AG09309 (cell line): ENCODE results near the gene RAPGEF2.

ENCODE experiments used
- DNase-seq: peaks from one replicate; pipeline ENCODE4 v3.0.0-alpha.2; 2010; ENCODE audit warnings: low read depth
- H3K4me3 ChIP-seq: 2 replicates; pipeline ENCODE4 v1.5.1; 2011; ENCODE audit warnings: mild to moderate bottlenecking, low read depth, low read length, moderate library complexity; ENCODE audit not compliant: control insufficient read depth
- TF ChIP-seq, protein P1 (sequence below): IDR thresholded peaks from 2 replicates; pipeline ENCODE4 v1.5.1; 2011; ENCODE audit warnings: mild to moderate bottlenecking, low read depth, low read length, inconsistent platforms; ENCODE audit not compliant: insufficient read depth, control insufficient read depth; ENCODE audit errors: missing control alignments

Gene RAPGEF2

DNA sequence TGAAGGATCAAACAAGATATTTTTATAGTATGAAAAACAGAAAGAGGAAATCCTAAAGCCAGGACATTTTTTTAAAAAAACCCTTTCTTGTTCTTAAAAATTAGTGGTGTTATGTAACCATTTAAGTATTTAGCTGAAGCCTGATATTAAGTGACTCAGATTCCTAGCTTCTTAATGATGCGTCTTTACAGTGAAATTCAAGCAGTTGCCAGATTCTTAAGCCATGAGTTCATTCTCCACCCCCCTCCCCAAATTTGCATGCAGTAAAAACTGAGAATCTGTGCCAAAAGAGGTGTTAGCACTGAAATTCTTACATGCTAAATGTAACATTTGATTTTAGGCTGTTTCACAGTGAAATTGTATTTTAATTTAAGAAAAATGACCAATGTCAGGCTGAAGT is 180.8 kb downstream of the RAPGEF2 start:
- no peak for DNase-seq
- no peak overlapping the region for H3K4me3 ChIP-seq
- TF ChIP-seq, protein P1, sequence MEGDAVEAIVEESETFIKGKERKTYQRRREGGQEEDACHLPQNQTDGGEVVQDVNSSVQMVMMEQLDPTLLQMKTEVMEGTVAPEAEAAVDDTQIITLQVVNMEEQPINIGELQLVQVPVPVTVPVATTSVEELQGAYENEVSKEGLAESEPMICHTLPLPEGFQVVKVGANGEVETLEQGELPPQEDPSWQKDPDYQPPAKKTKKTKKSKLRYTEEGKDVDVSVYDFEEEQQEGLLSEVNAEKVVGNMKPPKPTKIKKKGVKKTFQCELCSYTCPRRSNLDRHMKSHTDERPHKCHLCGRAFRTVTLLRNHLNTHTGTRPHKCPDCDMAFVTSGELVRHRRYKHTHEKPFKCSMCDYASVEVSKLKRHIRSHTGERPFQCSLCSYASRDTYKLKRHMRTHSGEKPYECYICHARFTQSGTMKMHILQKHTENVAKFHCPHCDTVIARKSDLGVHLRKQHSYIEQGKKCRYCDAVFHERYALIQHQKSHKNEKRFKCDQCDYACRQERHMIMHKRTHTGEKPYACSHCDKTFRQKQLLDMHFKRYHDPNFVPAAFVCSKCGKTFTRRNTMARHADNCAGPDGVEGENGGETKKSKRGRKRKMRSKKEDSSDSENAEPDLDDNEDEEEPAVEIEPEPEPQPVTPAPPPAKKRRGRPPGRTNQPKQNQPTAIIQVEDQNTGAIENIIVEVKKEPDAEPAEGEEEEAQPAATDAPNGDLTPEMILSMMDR, result no peak

DNA sequence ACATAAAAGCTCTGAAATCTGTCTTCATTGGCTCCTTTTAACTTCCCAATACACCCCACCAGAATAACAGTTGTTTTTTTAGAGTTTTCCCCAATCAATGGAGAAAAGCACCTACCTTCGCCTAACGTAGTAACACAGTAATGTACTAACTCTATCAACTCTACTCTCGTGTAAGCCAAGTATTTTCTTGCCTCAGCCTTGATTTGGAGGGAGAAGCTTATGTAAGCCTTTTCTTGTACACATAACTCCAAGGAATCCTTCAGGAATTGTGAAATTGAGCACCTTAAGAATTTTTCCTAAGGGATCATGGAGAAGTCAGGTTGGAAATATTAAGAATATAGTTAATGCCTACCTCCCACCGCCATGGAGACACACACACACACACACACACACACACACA is 181.2 kb downstream of the RAPGEF2 start:
- H3K4me3 ChIP-seq, result no peak overlapping the region
- TF ChIP-seq, protein P1, result no peak
- DNase-seq, result no peak

DNA sequence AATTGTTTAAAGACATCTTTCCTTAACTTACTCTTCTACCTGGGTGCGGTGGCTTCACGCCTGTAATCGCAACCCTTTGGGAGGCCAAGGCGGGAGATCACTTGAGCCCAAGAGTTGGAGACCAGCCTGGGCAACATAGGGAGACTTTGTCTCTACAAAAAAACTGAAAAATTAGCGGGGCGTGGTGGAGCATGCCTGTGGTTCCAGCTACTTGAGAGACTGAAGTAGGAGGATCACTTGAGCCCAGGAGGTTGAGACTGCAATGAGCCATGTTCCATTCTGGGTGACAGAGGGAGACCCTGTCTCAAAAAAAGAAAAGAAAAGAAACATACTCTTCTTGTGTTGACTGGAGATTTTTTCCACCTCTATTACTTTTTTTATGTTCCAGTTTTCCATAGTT is 181.9 kb downstream of the RAPGEF2 start:
- TF ChIP-seq, protein P1, result no peak
- DNase-seq, result no peak
- no peak overlapping the region for H3K4me3 ChIP-seq

DNA sequence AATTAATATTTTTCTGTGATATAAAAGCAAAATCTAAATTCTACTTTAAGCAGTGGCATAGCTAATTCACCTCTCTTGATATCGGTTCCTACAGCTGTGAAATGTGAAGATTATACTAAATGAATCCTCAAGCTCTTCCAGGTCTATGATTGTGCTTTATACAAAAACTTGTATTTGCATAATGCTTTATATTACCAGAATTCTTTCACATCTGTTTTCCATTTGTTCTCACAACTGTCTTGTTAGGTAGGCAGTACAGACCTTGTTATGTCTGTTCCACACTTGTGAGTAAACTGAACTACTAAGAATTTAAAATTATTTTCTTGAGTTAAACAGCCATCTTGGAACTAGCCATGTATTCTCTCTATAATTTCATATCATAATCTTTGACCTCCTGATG is 184.9 kb downstream of the RAPGEF2 start:
- no peak overlapping the region for H3K4me3 ChIP-seq

DNA sequence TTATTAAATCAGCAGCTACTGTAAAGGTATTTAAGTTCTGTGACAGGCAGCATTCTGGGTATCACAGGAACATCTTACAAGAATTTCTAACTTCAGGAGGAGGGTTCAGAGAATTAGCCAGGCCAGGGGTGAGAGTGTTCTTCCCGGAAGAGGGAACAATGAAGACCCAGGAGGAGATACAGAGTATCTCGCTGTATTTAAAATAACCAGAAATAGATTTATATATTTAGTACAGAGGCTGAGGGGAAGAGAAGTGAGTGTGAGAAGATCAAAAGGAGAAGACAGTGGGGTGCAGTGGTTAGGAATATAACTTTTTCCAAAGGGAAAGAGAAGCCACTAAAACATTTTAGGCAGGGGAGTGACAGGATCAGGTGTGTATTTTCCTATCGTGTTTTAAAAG is 186.8 kb downstream of the RAPGEF2 start:
- no peak for DNase-seq
- TF ChIP-seq, protein P1, result no peak
- H3K4me3 ChIP-seq, result no peak overlapping the region

More for the DNA sequence above, 184.9 kb downstream of the RAPGEF2 start:
- TF ChIP-seq, protein P1, result no peak
- no peak for DNase-seq

DNA sequence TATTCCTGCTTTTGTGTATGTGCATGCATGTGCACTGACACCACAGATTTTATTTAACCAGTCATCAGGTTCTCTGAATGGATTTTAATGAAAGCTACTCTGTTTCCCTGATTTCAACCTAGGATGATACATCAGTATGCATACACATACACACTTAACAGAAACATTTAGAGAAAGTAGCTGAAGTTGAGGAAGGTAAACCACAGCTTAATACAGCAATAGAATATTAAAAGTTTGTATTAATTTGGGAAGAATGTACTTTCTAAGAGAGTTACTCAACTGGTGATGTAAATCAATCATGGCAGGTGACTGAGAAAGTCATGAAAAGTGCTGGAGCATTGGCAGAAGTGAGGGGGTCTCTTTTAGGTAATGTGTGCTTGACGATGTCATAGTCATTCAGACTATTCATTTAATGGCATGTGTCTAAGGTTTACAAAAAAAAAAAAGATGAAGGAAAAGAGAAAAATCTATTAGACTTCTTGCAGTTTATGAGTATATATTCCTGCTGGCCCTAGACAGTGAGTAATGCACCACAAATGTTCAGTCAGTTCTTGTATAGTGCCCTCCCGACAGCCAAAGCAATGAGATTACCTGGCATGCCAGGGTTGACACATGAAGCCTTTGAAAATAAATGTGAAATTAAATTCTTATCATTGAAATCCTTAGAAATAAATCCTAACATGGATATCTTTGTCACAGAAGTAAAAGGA is 187.6 kb downstream of the RAPGEF2 start:
- TF ChIP-seq, protein P1, result no peak
- no peak overlapping the region for H3K4me3 ChIP-seq
- DNase-seq, result no peak
